Measurements from ENCODE around the gene HMCN2.

HMCN2 gene

GRCh38 chr9:130309689-130310455, 44.3 kb downstream of the HMCN2 start:
- TF ChIP-seq POLR2A (IDR thresholded peaks at IDR 0.05; ENCODE audit: low read depth, low read length) = no peak
- DNase-seq (ENCODE audit: insufficient read length, low spot score) (no peak), FAIRE-seq (no peak)

GRCh38 chr9:130310456-130310855, 44.9 kb downstream of the HMCN2 start:
- FAIRE-seq (no peak), DNase-seq (ENCODE audit: insufficient read length, low spot score) (no peak)
- no peak for TF ChIP-seq POLR2A (IDR thresholded peaks at IDR 0.05; ENCODE audit: low read depth, low read length)

- DNase-seq (ENCODE audit: insufficient read length, low spot score) = no peak
- no peak for FAIRE-seq
- no peak for TF ChIP-seq POLR2A (IDR thresholded peaks at IDR 0.05; ENCODE audit: low read depth, low read length)
Observed at GRCh38 chr9:130311003-130311402, 45.4 kb downstream of the HMCN2 start.

- FAIRE-seq (no peak), DNase-seq (ENCODE audit: insufficient read length, low spot score) (no peak)
- TF ChIP-seq POLR2A (IDR thresholded peaks at IDR 0.05; ENCODE audit: low read depth, low read length) = no peak
Observed at GRCh38 chr9:130311408-130312140, 46.0 kb downstream of the HMCN2 start.

- DNase-seq (ENCODE audit: insufficient read length, low spot score) (no peak), FAIRE-seq (no peak)
- TF ChIP-seq POLR2A (IDR thresholded peaks at IDR 0.05; ENCODE audit: low read depth, low read length) = no peak
Observed at GRCh38 chr9:130313103-130313858, 47.7 kb downstream of the HMCN2 start.

- no peak for FAIRE-seq
- TF ChIP-seq POLR2A (IDR thresholded peaks at IDR 0.05; ENCODE audit: low read depth, low read length) = no peak
Observed at GRCh38 chr9:130315446-130316226, 50.1 kb downstream of the HMCN2 start.

GRCh38 chr9:130316430-130316829, 50.9 kb downstream of the HMCN2 start:
- DNase-seq (ENCODE audit: insufficient read length, low spot score) = no peak
- no peak for FAIRE-seq
- no peak for TF ChIP-seq POLR2A (IDR thresholded peaks at IDR 0.05; ENCODE audit: low read depth, low read length)

More at GRCh38 chr9:130315446-130316226, 50.1 kb downstream of the HMCN2 start:
- no peak for DNase-seq (ENCODE audit: insufficient read length, low spot score)

GRCh38 chr9:130319300-130319699, 53.7 kb downstream of the HMCN2 start:
- no peak for FAIRE-seq

GRCh38 chr9:130319944-130320712, 54.6 kb downstream of the HMCN2 start:
- no peak for TF ChIP-seq POLR2A (IDR thresholded peaks at IDR 0.05; ENCODE audit: low read depth, low read length)
- FAIRE-seq (no peak), DNase-seq (ENCODE audit: insufficient read length, low spot score) (no peak)

More at GRCh38 chr9:130319300-130319699, 53.7 kb downstream of the HMCN2 start:
- TF ChIP-seq POLR2A (IDR thresholded peaks at IDR 0.05; ENCODE audit: low read depth, low read length) = no peak
- DNase-seq (ENCODE audit: insufficient read length, low spot score) = no peak

- DNase-seq (ENCODE audit: insufficient read length, low spot score) = no peak
- no peak for FAIRE-seq
- TF ChIP-seq POLR2A (IDR thresholded peaks at IDR 0.05; ENCODE audit: low read depth, low read length) = no peak
Observed at GRCh38 chr9:130320723-130321481, 55.3 kb downstream of the HMCN2 start.

- no peak for TF ChIP-seq POLR2A (IDR thresholded peaks at IDR 0.05; ENCODE audit: low read depth, low read length)
- no peak for DNase-seq (ENCODE audit: insufficient read length, low spot score)
- no peak for FAIRE-seq
Observed at GRCh38 chr9:130321539-130321938, 56.0 kb downstream of the HMCN2 start.

All from H54 (cell line).